ENCODE data around the gene MAFB.

DNA sequence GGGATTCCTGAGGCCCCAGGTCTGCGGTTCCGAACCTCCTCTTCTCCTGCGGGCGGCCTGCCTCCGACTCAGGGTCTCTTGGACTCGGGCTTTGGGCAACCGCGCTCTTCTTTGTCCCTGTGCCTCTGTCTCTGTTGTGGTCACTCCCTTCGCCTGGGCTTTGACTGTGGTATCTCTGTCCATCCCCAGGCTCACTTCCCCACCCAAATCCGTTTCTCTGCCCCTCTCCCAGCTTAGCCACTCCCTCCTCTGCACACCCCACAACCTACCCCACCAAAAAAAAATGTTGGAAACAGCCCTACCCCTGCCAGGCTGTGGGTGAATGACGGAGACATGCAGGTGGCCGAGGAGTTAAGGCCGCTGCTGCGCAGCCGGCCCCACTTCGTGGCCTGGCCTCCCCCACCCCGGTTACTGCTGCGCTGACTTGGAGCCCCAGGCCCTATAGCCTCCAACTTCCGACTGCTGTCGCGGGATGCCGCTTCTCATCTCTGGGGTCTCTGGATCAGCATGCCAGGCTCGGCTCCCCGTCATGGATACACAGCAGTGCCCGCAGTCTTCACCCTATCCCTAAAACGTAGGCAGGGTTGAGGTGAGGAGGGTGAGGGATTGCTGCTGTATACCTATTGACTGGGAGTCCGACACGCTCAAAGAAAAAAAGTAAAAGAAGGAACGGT lies 2.7 kb upstream of the MAFB start:
- TF ChIP-seq, protein P1, sequence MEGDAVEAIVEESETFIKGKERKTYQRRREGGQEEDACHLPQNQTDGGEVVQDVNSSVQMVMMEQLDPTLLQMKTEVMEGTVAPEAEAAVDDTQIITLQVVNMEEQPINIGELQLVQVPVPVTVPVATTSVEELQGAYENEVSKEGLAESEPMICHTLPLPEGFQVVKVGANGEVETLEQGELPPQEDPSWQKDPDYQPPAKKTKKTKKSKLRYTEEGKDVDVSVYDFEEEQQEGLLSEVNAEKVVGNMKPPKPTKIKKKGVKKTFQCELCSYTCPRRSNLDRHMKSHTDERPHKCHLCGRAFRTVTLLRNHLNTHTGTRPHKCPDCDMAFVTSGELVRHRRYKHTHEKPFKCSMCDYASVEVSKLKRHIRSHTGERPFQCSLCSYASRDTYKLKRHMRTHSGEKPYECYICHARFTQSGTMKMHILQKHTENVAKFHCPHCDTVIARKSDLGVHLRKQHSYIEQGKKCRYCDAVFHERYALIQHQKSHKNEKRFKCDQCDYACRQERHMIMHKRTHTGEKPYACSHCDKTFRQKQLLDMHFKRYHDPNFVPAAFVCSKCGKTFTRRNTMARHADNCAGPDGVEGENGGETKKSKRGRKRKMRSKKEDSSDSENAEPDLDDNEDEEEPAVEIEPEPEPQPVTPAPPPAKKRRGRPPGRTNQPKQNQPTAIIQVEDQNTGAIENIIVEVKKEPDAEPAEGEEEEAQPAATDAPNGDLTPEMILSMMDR (optimal IDR thresholded peaks at IDR 0.05 in 1 of 3, IDR thresholded peaks at IDR 0.05 in 1 of 3, conservative IDR thresholded peaks at IDR 0.05 in 1 of 3; ENCODE audit: extremely low read depth in 1 of 3, insufficient read depth in 2 of 3, low read length in 3 of 3): no peak
- no peak for TF ChIP-seq EZH2 (IDR thresholded peaks at IDR 0.05; ENCODE audit: low read length)
